ENCODE results near the gene TSPAN17.

- no peak for TF ChIP-seq CTCF (conservative IDR thresholded peaks at IDR 0.05; ENCODE audit: low read depth in 2 of 2)
- no peak for TF ChIP-seq REST (IDR thresholded peaks at IDR 0.05; ENCODE audit: unreplicated experiment)
- TF ChIP-seq ZNF114 (CRISPR knock-in tag; IDR thresholded peaks at IDR 0.05) = no peak
- TF ChIP-seq EZH2 (IDR thresholded peaks at IDR 0.05; ENCODE audit: low read depth, unreplicated experiment) = no peak
- no peak for TF ChIP-seq EZH2phosphoT487 (IDR thresholded peaks at IDR 0.05; ENCODE audit: unreplicated experiment)
- TF ChIP-seq POLR2AphosphoS5 (IDR thresholded peaks at IDR 0.05; ENCODE audit: low read depth) = no peak
- TF ChIP-seq NANOG (IDR thresholded peaks at IDR 0.05; ENCODE audit: borderline replicate concordance) = no peak
- TF ChIP-seq ETS1 (IDR thresholded peaks at IDR 0.05) = no peak
- TF ChIP-seq JUNB (IDR thresholded peaks at IDR 0.05; ENCODE audit: unreplicated experiment) = no peak
Measured at GRCh38 chr5:176682016-176682531, 34.8 kb downstream of the TSPAN17 start.
